OCI-LY7 (cell line): Measurements from ENCODE around the gene OR5B17. TPM values are rescaled to one million over a fixed set of nuclear protein-coding genes. Genes with fewer than 3 reads are reported as not detected.

ENCODE experiments used
- BruUV-seq: library from RNA; stranded (reverse); fragments of 400-500 nt; replicated peaks from 2 replicates; lab custom pipeline; 2021; lab: Mats Ljungman, UMichigan
- CTCF ChIA-PET: fragments of 300-600 bp; sonication (Branson Sonifier 250); formaldehyde crosslinking; loops from one replicate; lab custom pipeline; 2022; ENCODE audit warnings: antibody characterized with exemption; ENCODE audit not compliant: unreplicated experiment; lab: Charles Lee
- POLR2A ChIA-PET: fragments of 300-600 bp; sonication (Branson Sonifier 250); formaldehyde crosslinking; loops from one replicate; lab custom pipeline; 2022; ENCODE audit warnings: antibody characterized with exemption; lab: Charles Lee
- DNase-seq: peaks from one replicate; pipeline ENCODE4 v3.0.0-alpha.2; 2015; ENCODE audit warnings: low spot score
- H2AFZ ChIP-seq: fragments of 200-600 bp; sonication (generic), shearing (Covaris generic); 2 replicates; pipeline ENCODE4 v1.6.1; 2014; ENCODE audit warnings: mild to moderate bottlenecking, antibody characterized with exemption, low read length, moderate library complexity
- H3K27ac ChIP-seq: fragments of 200-600 bp; sonication (generic); 2 replicates; pipeline ENCODE4 v1.5.1; 2014; ENCODE audit warnings: mixed run types, low read depth, mild to moderate bottlenecking, moderate library complexity, low read length, inconsistent platforms; ENCODE audit not compliant: poor library complexity, severe bottlenecking
- H3K36me3 ChIP-seq: fragments of 200-600 bp; sonication (generic); 2 replicates; pipeline ENCODE4 v1.6.1; 2014; ENCODE audit warnings: mild to moderate bottlenecking, antibody characterized with exemption, low read length, moderate library complexity, mixed read lengths; ENCODE audit not compliant: insufficient read depth
- H3K4me1 ChIP-seq: fragments of 200-600 bp; sonication (generic); 2 replicates; pipeline ENCODE4 v1.5.1; 2014; ENCODE audit warnings: mild to moderate bottlenecking, low read length; ENCODE audit not compliant: insufficient read depth, poor library complexity, severe bottlenecking
- H3K4me2 ChIP-seq: fragments of 200-600 bp; sonication (generic); 2 replicates; pipeline ENCODE4 v1.6.1; 2014; ENCODE audit warnings: mild to moderate bottlenecking, low read length
- H3K4me3 ChIP-seq: fragments of 200-600 bp; sonication (generic); 2 replicates; pipeline ENCODE4 v1.5.1; 2014; ENCODE audit warnings: mild to moderate bottlenecking, low read depth, low read length; ENCODE audit not compliant: poor library complexity, severe bottlenecking
- H3K79me2 ChIP-seq: fragments of 200-600 bp; sonication (generic); 2 replicates; pipeline ENCODE4 v1.6.1; 2016; ENCODE audit warnings: low read depth, mild to moderate bottlenecking, low read length, moderate library complexity, mixed read lengths; ENCODE audit not compliant: insufficient read depth
- H3K9me2 ChIP-seq: fragments of 200-600 bp; sonication (generic); 2 replicates; pipeline ENCODE4 v1.6.1; 2016; ENCODE audit warnings: mild to moderate bottlenecking, low read length, mixed read lengths; ENCODE audit not compliant: insufficient read depth
- H3K9me3 ChIP-seq: fragments of 200-600 bp; sonication (generic); 2 replicates; pipeline ENCODE4 v1.6.1; 2014; ENCODE audit warnings: mild to moderate bottlenecking, mixed run types, low read length, mixed read lengths
- H4K20me1 ChIP-seq: fragments of 200-600 bp; sonication (generic); 2 replicates; pipeline ENCODE4 v1.6.1; 2014; ENCODE audit warnings: mild to moderate bottlenecking, antibody characterized with exemption, low read length, moderate library complexity, mixed read lengths; ENCODE audit not compliant: insufficient read depth
- EZH2phosphoT487 ChIP-seq: fragments of 200-600 bp; sonication (generic); IDR thresholded peaks from 2 replicates; pipeline ENCODE4 v1.6.1; 2018; ENCODE audit warnings: low read depth, borderline replicate concordance, mild to moderate bottlenecking, mixed run types, antibody characterized with exemption, low read length, moderate library complexity, mixed read lengths
- intact Hi-C: fragments of 100-400 bp; cut with micrococcal nuclease; formaldehyde crosslinking; loops from one replicate; pipeline ENCODE4 v1.10.0; 2022; ENCODE audit not compliant: unreplicated experiment
- total RNA-seq, 2 experiments: library from RNA; depleted of rRNA in 1 of 2; stranded (reverse); fragments of >200 nt in 1 of 2; shearing (Covaris generic) in 1 of 2; gene quantifications; 2 replicates each; pipeline ENCODE4 v1.2.3, GENCODE V29; 2014 to 2022
- TF ChIP-seq, protein P1 (sequence below): fragments of 200-600 bp; sonication (generic); conservative IDR thresholded peaks from 2 replicates; pipeline ENCODE4 v1.5.1; 2014; ENCODE audit warnings: mild to moderate bottlenecking, antibody characterized with exemption, low read length, moderate library complexity, mixed read lengths

Gene OR5B17
- total RNA-seq, 2 experiments from 2014 or later, result not detected

DNA sequence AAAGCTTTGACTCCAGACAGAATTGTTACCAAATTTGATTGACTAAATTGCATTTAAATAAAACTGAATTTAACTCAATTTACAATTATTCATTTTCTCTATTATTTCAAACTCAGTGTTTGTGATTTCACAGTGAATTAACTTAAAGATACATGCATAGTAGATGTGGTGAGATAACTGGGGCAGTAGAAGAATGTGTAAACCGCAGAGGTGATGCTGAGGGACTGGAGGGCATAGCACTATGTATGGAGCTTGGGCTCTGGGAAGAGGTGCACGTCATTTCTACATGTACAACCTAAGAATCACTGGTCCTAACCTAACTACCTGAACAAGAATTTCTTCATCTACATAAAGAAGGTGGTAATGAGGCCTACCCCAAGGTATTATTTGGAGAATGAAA is 13.7 kb downstream of the OR5B17 start:
- Histone ChIP-seq H3K4me3 (no peak overlapping the region), H4K20me1 (no peaks in the 10 kb centered on the region), H3K9me3 (no peaks in the 10 kb centered on the region), H3K4me1 (no peaks in the 10 kb centered on the region), H3K4me2 (no peak overlapping the region), H2AFZ (no peak overlapping the region), H3K9me2 (no peaks in the 10 kb centered on the region), H3K79me2 (no peaks in the 10 kb centered on the region), H3K27ac (no peak overlapping the region), H3K36me3 (no peaks in the 10 kb centered on the region)
- POLR2A ChIA-PET, result no interaction called here
- no peak for DNase-seq
- BruUV-seq, result no TSS peak
- intact Hi-C loops, result no loop called here
- CTCF ChIA-PET, result no interaction called here
- TF ChIP-seq, protein P1, sequence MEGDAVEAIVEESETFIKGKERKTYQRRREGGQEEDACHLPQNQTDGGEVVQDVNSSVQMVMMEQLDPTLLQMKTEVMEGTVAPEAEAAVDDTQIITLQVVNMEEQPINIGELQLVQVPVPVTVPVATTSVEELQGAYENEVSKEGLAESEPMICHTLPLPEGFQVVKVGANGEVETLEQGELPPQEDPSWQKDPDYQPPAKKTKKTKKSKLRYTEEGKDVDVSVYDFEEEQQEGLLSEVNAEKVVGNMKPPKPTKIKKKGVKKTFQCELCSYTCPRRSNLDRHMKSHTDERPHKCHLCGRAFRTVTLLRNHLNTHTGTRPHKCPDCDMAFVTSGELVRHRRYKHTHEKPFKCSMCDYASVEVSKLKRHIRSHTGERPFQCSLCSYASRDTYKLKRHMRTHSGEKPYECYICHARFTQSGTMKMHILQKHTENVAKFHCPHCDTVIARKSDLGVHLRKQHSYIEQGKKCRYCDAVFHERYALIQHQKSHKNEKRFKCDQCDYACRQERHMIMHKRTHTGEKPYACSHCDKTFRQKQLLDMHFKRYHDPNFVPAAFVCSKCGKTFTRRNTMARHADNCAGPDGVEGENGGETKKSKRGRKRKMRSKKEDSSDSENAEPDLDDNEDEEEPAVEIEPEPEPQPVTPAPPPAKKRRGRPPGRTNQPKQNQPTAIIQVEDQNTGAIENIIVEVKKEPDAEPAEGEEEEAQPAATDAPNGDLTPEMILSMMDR, result no peak
- TF ChIP-seq EZH2phosphoT487, result no peak

DNA sequence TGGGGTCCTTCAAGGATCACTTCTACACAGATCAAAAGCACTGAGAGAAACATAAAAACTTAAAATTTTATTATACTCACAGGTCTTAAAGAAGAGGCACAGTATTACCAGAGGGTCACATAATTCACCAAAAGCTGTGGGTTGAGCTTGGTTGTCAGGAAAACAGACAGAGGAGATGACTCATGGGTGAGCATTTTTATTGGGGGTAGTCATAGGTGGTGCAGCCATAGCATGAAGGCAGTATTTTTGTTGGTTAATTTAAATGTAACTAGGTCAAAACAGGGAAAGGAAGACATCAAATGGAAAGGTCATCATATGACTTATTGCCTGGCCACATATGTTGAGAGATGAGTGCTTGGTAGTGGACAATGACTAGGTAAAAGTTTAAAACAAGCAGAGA is 24.2 kb downstream of the OR5B17 start:
- no peaks in the 10 kb centered on the region for H3K4me1 ChIP-seq
- intact Hi-C loops, result no loop called here
- no peaks in the 10 kb centered on the region for H3K9me2 ChIP-seq
- ChIA-PET CTCF (no interaction called here), POLR2A (no interaction called here)
- no peak overlapping the region for H3K27ac ChIP-seq
- no peaks in the 10 kb centered on the region for H3K9me3 ChIP-seq
- no peak overlapping the region for H3K4me2 ChIP-seq
- no peak for DNase-seq
- H4K20me1 ChIP-seq, result no peaks in the 10 kb centered on the region
- no peaks in the 10 kb centered on the region for H3K36me3 ChIP-seq
- no peak overlapping the region for H2AFZ ChIP-seq
- TF ChIP-seq, protein P1, result no peak
- TF ChIP-seq EZH2phosphoT487, result no peak
- no TSS peak for BruUV-seq
- no peaks in the 10 kb centered on the region for H3K79me2 ChIP-seq
- H3K4me3 ChIP-seq, result no peak overlapping the region

DNA sequence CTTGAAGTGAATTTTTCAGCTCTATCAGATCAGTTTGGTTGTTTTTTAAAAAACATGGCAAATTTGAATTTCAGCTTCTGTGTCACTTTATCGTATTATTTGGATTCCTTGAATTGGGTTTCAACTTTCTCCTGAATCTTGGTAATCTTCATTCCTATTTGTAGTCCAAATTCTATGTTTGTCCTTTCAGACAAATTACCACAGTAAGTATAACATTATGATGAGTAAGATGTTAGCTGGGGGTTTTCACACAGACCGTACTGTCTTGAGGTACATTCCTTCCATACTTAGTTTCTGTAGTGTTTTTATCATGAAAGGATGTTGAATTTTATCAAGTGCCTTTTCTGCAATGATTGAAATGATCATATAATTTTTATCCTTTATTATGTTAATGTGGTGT is 28.0 kb downstream of the OR5B17 start:
- DNase-seq, result no peak
- H3K4me3 ChIP-seq, result no peak overlapping the region
- TF ChIP-seq, protein P1, result no peak
- TF ChIP-seq EZH2phosphoT487, result no peak
- no TSS peak for BruUV-seq
- intact Hi-C loops, result no loop called here
- no peaks in the 10 kb centered on the region for H3K9me3 ChIP-seq
- no peaks in the 10 kb centered on the region for H4K20me1 ChIP-seq
- ChIA-PET POLR2A (no interaction called here), CTCF (no interaction called here)
- H3K36me3 ChIP-seq, result no peaks in the 10 kb centered on the region
- H3K79me2 ChIP-seq, result no peaks in the 10 kb centered on the region
- no peaks in the 10 kb centered on the region for H3K9me2 ChIP-seq
- no peak overlapping the region for H3K27ac ChIP-seq
- H3K4me1 ChIP-seq, result no peaks in the 10 kb centered on the region
- H2AFZ ChIP-seq, result no peak overlapping the region
- no peak overlapping the region for H3K4me2 ChIP-seq
